K562 (cell line): Measurements from ENCODE around the gene CHPF. TPM values are rescaled to one million over a fixed set of nuclear protein-coding genes. Genes with fewer than 3 reads are reported as not detected.

ENCODE experiments used
- ATAC-seq: fragments of 200-7000 bp; cut with Tn5 transposase; 3 replicates; pipeline ENCODE4 v1.9.1; 2020; ENCODE audit warnings: moderate library complexity
- BruUV-seq: library from RNA; stranded (reverse); fragments of 400-500 nt; replicated peaks from 2 replicates; lab custom pipeline; 2021; lab: Mats Ljungman, UMichigan
- CTCF ChIA-PET: fragments of 300-600 bp; formaldehyde crosslinking; extraction: SDS; loops from one replicate; lab custom pipeline; 2021; ENCODE audit warnings: low intra/inter-chr PET ratio; lab: Yijun Ruan, JAX
- POLR2A ChIA-PET: fragments of 300-600, 350-650 bp; sonication (Branson Sonifier 250); formaldehyde crosslinking; extraction: SDS; loops from one replicate; lab custom pipeline; 2021; ENCODE audit warnings: antibody characterized with exemption, inconsistent platforms; lab: Yijun Ruan, JAX
- DNase-seq, 4 experiments: peaks; one replicate each; pipeline versions ENCODE4 v3.0.0 to v3.0.0-alpha.2; 2011 to 2018; ENCODE audit warnings: low spot score in 3 of 4, mixed read lengths in 3 of 4; ENCODE audit errors: extremely low read depth in 1 of 4
- FAIRE-seq: peaks from 2 replicates; lab custom pipeline; 2011; peaks lifted over from hg19 to GRCh38; lab: Jason Lieb, UNC
- H2AFZ ChIP-seq: 2 replicates; pipeline ENCODE4 v1.6.0; 2011; ENCODE audit warnings: low read depth, low read length, control low read depth, inconsistent platforms
- H3K27ac ChIP-seq: fragments of 200-600 bp; 3 replicates; pipeline ENCODE4 v1.8.0; 2011; ENCODE audit warnings: low read depth, mild to moderate bottlenecking, control low read depth, inconsistent platforms, low read length, moderate library complexity, mixed read lengths; ENCODE audit errors: extremely low read depth
- H3K27me3 ChIP-seq, 2 experiments: fragments of 300-600 bp in 1 of 2; 2 replicates in 1 of 2; 3 replicates in 1 of 2; pipeline versions ENCODE4 v1.6.0 to v1.8.0; 2011; ENCODE audit warnings: inconsistent platforms in 2 of 2, low read length in 2 of 2, mild to moderate bottlenecking in 1 of 2, mixed read lengths in 1 of 2, moderate library complexity in 1 of 2; ENCODE audit not compliant: control insufficient read depth in 2 of 2, insufficient read depth in 2 of 2
- H3K36me3 ChIP-seq: fragments of 300-600 bp; 3 replicates; pipeline ENCODE4 v1.8.0; 2011; ENCODE audit warnings: mild to moderate bottlenecking, low read length, inconsistent platforms; ENCODE audit not compliant: control insufficient read depth, insufficient read depth
- H3K4me1 ChIP-seq, 2 experiments: fragments of 200-600 bp in 1 of 2; replicated peaks in 1 of 2; 2 replicates in 1 of 2; 3 replicates in 1 of 2; pipeline versions ENCODE4 v1.5.1 to v1.8.0; 2011; ENCODE audit warnings: inconsistent platforms in 2 of 2, low read length in 2 of 2, mild to moderate bottlenecking in 1 of 2, mixed read lengths in 1 of 2, moderate library complexity in 1 of 2; ENCODE audit not compliant: control insufficient read depth in 2 of 2, insufficient read depth in 2 of 2
- H3K4me2 ChIP-seq: 2 replicates; pipeline ENCODE4 v1.6.1; 2011; ENCODE audit warnings: low read length, control low read depth, inconsistent platforms, mixed read lengths; ENCODE audit not compliant: insufficient read depth
- H3K4me3 ChIP-seq: fragments of 200-600 bp; sonication (generic), shearing (Covaris generic); 2 replicates; pipeline ENCODE4 v1.5.1; 2016; ENCODE audit warnings: control low read depth, inconsistent platforms
- H3K79me2 ChIP-seq: fragments of 200-600 bp; 3 replicates; pipeline ENCODE4 v1.8.0; 2011; ENCODE audit warnings: low read length, inconsistent platforms; ENCODE audit not compliant: control insufficient read depth, insufficient read depth
- H3K9ac ChIP-seq, 2 experiments: 2 replicates each; pipeline versions ENCODE4 v1.6.0 to v1.6.1; 2011; ENCODE audit warnings: low read depth in 2 of 2, low read length in 2 of 2, control low read depth in 1 of 2, inconsistent platforms in 1 of 2, mild to moderate bottlenecking in 1 of 2, mixed read lengths in 1 of 2; ENCODE audit not compliant: insufficient read depth in 1 of 2
- H3K9me1 ChIP-seq: one replicate; pipeline ENCODE4 v1.6.0; 2011; ENCODE audit warnings: inconsistent platforms, mild to moderate bottlenecking, low read length, moderate library complexity; ENCODE audit not compliant: control insufficient read depth, insufficient read depth
- H3K9me3 ChIP-seq: replicated peaks from 2 replicates; pipeline ENCODE4 v1.5.1; 2011; ENCODE audit warnings: low read depth, low read length, inconsistent platforms; ENCODE audit not compliant: control insufficient read depth, insufficient read depth
- H4K20me1 ChIP-seq: replicated peaks from 2 replicates; pipeline ENCODE4 v1.6.1; 2011; ENCODE audit warnings: low read length, inconsistent platforms, mixed read lengths; ENCODE audit not compliant: control insufficient read depth, insufficient read depth
- CHAMP1 ChIP-seq: fragments of 450-650 bp; IDR thresholded peaks from 2 replicates; pipeline ENCODE4 v1.6.1; 2016; ENCODE audit warnings: mild to moderate bottlenecking
- EP400 ChIP-seq: fragments of 450-650 bp; IDR thresholded peaks from 2 replicates; pipeline ENCODE4 v1.6.1; 2017; ENCODE audit warnings: antibody characterized with exemption, mild to moderate bottlenecking, moderate library complexity
- FIP1L1 ChIP-seq: fragments of 200-400 bp; formaldehyde crosslinking; IDR thresholded peaks from 2 replicates; pipeline ENCODE4 v1.6.1; 2018; ENCODE audit warnings: mild to moderate bottlenecking, low read depth, low read length; ENCODE audit not compliant: poor library complexity, severe bottlenecking
- HNRNPK ChIP-seq: fragments of 200-400 bp; formaldehyde crosslinking; IDR thresholded peaks from one replicate; pipeline ENCODE4 v1.6.1; 2018; ENCODE audit warnings: mild to moderate bottlenecking, low read depth, low read length; ENCODE audit not compliant: poor library complexity, severe bottlenecking
- HOXB6 ChIP-seq: fragments of 250-450 bp; sonication (Bioruptor Pico); IDR thresholded peaks from 2 replicates; pipeline ENCODE4 v1.5.1; 2022; ENCODE audit warnings: mild to moderate bottlenecking, borderline replicate concordance
- SIN3A ChIP-seq, 2 experiments: fragments of 150-350 bp in 1 of 2; IDR thresholded peaks; 2 replicates each; pipeline ENCODE4 v1.6.1; 2011 to 2016; ENCODE audit warnings: borderline replicate concordance in 2 of 2, low read depth in 2 of 2, low read length in 2 of 2, mild to moderate bottlenecking in 2 of 2, moderate library complexity in 2 of 2; ENCODE audit not compliant: control insufficient read depth in 1 of 2
- TARDBP ChIP-seq: fragments of 450-650 bp; IDR thresholded peaks from 2 replicates; pipeline ENCODE4 v1.6.1; 2016
- TCF3 ChIP-seq: sonication (generic); formaldehyde crosslinking; IDR thresholded peaks from 2 replicates; pipeline ENCODE4 v1.4.0; 2020; ENCODE audit warnings: mild to moderate bottlenecking, missing genetic modification reagents
- ZBTB43 ChIP-seq: sonication (generic); formaldehyde crosslinking; IDR thresholded peaks from 2 replicates; pipeline ENCODE4 v1.8.0; 2023; ENCODE audit warnings: mild to moderate bottlenecking, missing genetic modification reagents
- WGBS: fragments of 100-300 bp; shearing (Covaris generic); methylation state at CpG from one replicate; pipeline ENCODE4 v1.1.6; 2016; ENCODE audit warnings: low coverage, mixed read lengths; ENCODE audit not compliant: insufficient coverage; ENCODE audit errors: missing lambda C conversion rate; 5-methylcytosine and 5-hydroxymethylcytosine counted together
- in situ Hi-C: fragments of 300-500 bp; cut with MboI; formaldehyde crosslinking; loops from 4 replicates; pipeline ENCODE4 v1.15.0; 2018; ENCODE audit warnings: inconsistent platforms, mixed read lengths
- intact Hi-C: fragments of 100-400 bp; cut with micrococcal nuclease; formaldehyde crosslinking; loops from 2 replicates; pipeline ENCODE4 v1.14.2; 2022
- polyA plus RNA-seq, 8 experiments: library from polyadenylated mRNA; depleted of rRNA in 4 of 8; stranded (reverse) in 5 of 8; unstranded in 3 of 8; fragments of >200 nt; fragmentation: Nextera tagmentation in 2 of 8; fragmentation: Illumina TruSeq in 1 of 8; extraction: Ambion mirVana in 2 of 8; extraction: Trizol in 1 of 8; gene quantifications; 2 replicates each; pipeline versions ENCODE4 v1.2.1 to v1.2.3, GENCODE V29; 2011 to 2014; ENCODE audit warnings: inconsistent platforms in 1 of 8, missing spikeins in 1 of 8
- total RNA-seq, 7 experiments: library from RNA; depleted of rRNA in 6 of 7; stranded (reverse); fragments of >200 nt in 6 of 7; fragmentation: Illumina TruSeq in 2 of 7; extraction: Trizol in 2 of 7; gene quantifications; 2 replicates each; pipeline versions ENCODE4 v1.2.1 to v1.2.3, GENCODE V29; 2011 to 2021; ENCODE audit warnings: low replicate concordance in 1 of 7
- TF ChIP-seq, protein P1 (sequence below): fragments of 250-450 bp; sonication (Bioruptor Pico); IDR thresholded peaks from 2 replicates; pipeline ENCODE4 v1.5.0; 2021

The CHPF gene
- total and polyA plus RNA-seq, 9 of the 15 experiments (the other 6 are each of a cell fraction or from before 2014, with no cell fraction given) = 0.15 to 57.2 (median 7.9) TPM

GRCh38 chr2:219532378-219532649 lies 11.3 kb downstream of the CHPF start:
- Histone ChIP-seq H4K20me1 (0 out of 2 replicates have a peak, but pooled peaks cover 3% of the 10 kb centered on the region), H2AFZ (no peak overlapping the region), H3K4me2 (no peak overlapping the region), H3K27me3 (no peaks in the 10 kb centered on the region), H3K9ac (no peak overlapping the region), H3K79me2 (peaks cover 54% of the 10 kb centered on the region), H3K27ac (no peak overlapping the region), H3K36me3 (peaks cover 43% of the 10 kb centered on the region; the same call in 2 of the 3 replicates), H3K9me3 (no peaks in the 10 kb centered on the region), H3K4me3 (no peak overlapping the region), H3K9me1 (no peaks in the 10 kb centered on the region), H3K4me1 (peaks cover 28 to 52% of the 10 kb centered on the region in 2 experiments)
- no peak for DNase-seq
- no TSS peak for BruUV-seq
- no peak for FAIRE-seq
- in situ Hi-C loops = loop anchor here (5.0 kb wide), 1 partner anchor 125 kb away; no protein-coding TSS in a partner anchor
- ChIA-PET CTCF (no interaction called here), POLR2A (interaction anchor here (0.7 kb wide), 1 partner anchor 33 kb away, joined by 4 read pairs; no protein-coding TSS in a partner anchor)
- ATAC-seq = no peak
- TF ChIP-seq HNRNPK (no peak), TCF3 (CRISPR knock-in tag) (no peak), FIP1L1 (no peak), TARDBP (no peak), HOXB6 (CRISPR knock-in tag) (no peak), EP400 (no peak), ZBTB43 (no peak), CHAMP1 (no peak), SIN3A (IDR thresholded peaks at IDR 0.05; ENCODE audit: borderline replicate concordance in 2 of 2, control insufficient read depth in 1 of 2, low read depth in 2 of 2, low read length in 2 of 2) (no peak)
- TF ChIP-seq, protein P1, sequence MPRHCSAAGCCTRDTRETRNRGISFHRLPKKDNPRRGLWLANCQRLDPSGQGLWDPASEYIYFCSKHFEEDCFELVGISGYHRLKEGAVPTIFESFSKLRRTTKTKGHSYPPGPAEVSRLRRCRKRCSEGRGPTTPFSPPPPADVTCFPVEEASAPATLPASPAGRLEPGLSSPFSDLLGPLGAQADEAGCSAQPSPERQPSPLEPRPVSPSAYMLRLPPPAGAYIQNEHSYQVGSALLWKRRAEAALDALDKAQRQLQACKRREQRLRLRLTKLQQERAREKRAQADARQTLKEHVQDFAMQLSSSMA = no peak
- intact Hi-C loops = no loop called here
- 72% methylated on average over 6 of the region's 8 CpGs for WGBS
